Mucosa of stomach (tissue), 1 donor: Measurements from ENCODE around the gene GRIA3.

Experiments
- H3K27me3 ChIP-seq: one replicate; pipeline ENCODE4 v1.7.0; 2013; ENCODE audit warnings: mild to moderate bottlenecking, low read length; ENCODE audit not compliant: control insufficient read depth, insufficient read depth
- H3K36me3 ChIP-seq: one replicate; pipeline ENCODE4 v1.7.0; 2013; ENCODE audit warnings: low read length; ENCODE audit not compliant: control insufficient read depth, insufficient read depth
- H3K4me1 ChIP-seq: one replicate; pipeline ENCODE4 v1.7.0; 2013; ENCODE audit warnings: mild to moderate bottlenecking, low read length; ENCODE audit not compliant: control insufficient read depth, insufficient read depth
- H3K4me3 ChIP-seq: one replicate; pipeline ENCODE4 v1.7.0; 2013; ENCODE audit warnings: low read length
- H3K9ac ChIP-seq: one replicate; pipeline ENCODE4 v1.7.0; 2013; ENCODE audit warnings: mild to moderate bottlenecking, low read length, moderate library complexity
- H3K9me3 ChIP-seq: one replicate; pipeline ENCODE4 v1.7.0; 2013; ENCODE audit warnings: mild to moderate bottlenecking, low read length, moderate library complexity; ENCODE audit not compliant: control insufficient read depth
- donor health status: Pancreatic carcinoma.

Gene GRIA3

DNA sequence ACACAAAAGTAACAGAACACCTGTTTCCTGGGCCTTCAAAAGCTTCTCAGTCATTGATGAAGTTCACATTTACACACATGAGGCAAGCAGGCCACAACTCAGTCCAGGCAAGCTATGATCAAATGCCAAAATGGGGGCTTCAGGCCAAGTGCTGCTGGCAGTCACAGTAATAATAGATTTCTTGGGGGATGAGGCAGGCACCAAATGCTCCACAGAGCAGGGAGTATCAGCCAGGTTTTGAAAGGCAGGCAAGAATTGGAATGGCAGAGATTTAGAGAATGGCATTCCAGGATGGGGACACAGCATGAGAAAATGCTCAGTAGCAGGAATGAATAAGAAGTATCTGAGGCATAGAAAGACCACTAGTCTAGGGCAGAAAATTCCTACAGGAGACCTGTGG, 52.8 kb downstream of the GRIA3 start:
- Histone ChIP-seq H3K4me1 (no peaks in the 10 kb centered on the region), H3K27me3 (no peaks in the 10 kb centered on the region), H3K4me3 (no peak overlapping the region), H3K9ac (no peak overlapping the region), H3K9me3 (no peaks in the 10 kb centered on the region), H3K36me3 (no peaks in the 10 kb centered on the region)

GRCh38 chrX:123237271-123237670, 53.2 kb downstream of the GRIA3 start:
- H3K4me3 ChIP-seq: no peak overlapping the region
- H3K4me1 ChIP-seq: no peaks in the 10 kb centered on the region
- H3K36me3 ChIP-seq: no peaks in the 10 kb centered on the region
- H3K9me3 ChIP-seq: no peaks in the 10 kb centered on the region
- no peak overlapping the region for H3K9ac ChIP-seq
- no peaks in the 10 kb centered on the region for H3K27me3 ChIP-seq

- H3K4me3 ChIP-seq: no peak overlapping the region
Measured at GRCh38 chrX:123254457-123254856, 70.4 kb downstream of the GRIA3 start.

DNA sequence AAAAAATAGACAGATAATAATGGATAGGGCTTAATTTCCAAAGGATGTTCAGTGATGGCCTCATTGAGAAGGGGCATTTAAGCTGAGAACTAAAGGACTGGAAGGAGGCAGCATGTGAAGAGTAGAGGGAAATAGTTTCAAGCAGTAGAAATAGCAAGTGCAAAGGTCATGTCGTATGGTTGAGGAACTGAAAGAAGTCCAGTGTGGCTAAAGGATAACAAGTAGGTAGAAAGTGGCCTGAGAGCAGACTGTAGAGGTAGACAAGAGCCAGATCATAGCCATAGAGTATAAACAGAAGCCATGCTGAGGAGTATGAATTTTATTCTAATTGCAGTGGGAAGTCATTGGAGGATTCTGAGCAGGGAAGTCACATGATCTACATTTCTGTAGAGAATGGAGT, 72.3 kb downstream of the GRIA3 start:
- Histone ChIP-seq H3K4me1 (no peaks in the 10 kb centered on the region), H3K9me3 (no peaks in the 10 kb centered on the region), H3K27me3 (no peaks in the 10 kb centered on the region), H3K9ac (no peak overlapping the region), H3K4me3 (no peak overlapping the region), H3K36me3 (no peaks in the 10 kb centered on the region)

More at GRCh38 chrX:123254457-123254856, 70.4 kb downstream of the GRIA3 start:
- Histone ChIP-seq H3K9ac (no peak overlapping the region), H3K4me1 (no peaks in the 10 kb centered on the region), H3K36me3 (no peaks in the 10 kb centered on the region), H3K27me3 (no peaks in the 10 kb centered on the region), H3K9me3 (no peaks in the 10 kb centered on the region)

GRCh38 chrX:123260920-123261418, 76.9 kb downstream of the GRIA3 start:
- Histone ChIP-seq H3K4me1 (no peaks in the 10 kb centered on the region), H3K27me3 (no peaks in the 10 kb centered on the region), H3K9ac (no peak overlapping the region), H3K4me3 (no peak overlapping the region), H3K9me3 (no peaks in the 10 kb centered on the region), H3K36me3 (no peaks in the 10 kb centered on the region)

GRCh38 chrX:123263270-123263669, 79.2 kb downstream of the GRIA3 start:
- no peaks in the 10 kb centered on the region for H3K9me3 ChIP-seq
- H3K27me3 ChIP-seq: no peaks in the 10 kb centered on the region
- no peak overlapping the region for H3K4me3 ChIP-seq
- H3K4me1 ChIP-seq: no peaks in the 10 kb centered on the region
- no peaks in the 10 kb centered on the region for H3K36me3 ChIP-seq
- H3K9ac ChIP-seq: no peak overlapping the region

DNA sequence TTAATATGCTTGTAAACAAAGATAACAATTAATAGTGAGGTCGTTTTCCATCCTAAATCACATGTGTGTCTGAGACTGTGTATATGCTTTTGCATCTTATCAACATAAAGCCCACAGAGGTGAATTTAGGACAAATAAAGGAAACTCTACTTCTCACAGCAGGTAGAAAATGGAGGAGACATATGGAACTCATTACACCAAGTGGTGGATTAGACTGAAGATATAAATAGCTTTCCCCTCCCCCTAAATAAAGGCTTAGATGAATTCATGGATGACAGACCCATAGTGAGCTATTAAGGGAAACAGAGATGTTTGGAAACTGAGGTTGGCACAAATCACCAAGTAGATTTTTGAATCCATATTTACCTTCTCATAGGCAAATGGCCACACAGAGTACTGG, 79.7 kb downstream of the GRIA3 start:
- Histone ChIP-seq H3K36me3 (no peaks in the 10 kb centered on the region), H3K27me3 (no peaks in the 10 kb centered on the region), H3K4me3 (no peak overlapping the region), H3K4me1 (no peaks in the 10 kb centered on the region), H3K9ac (no peak overlapping the region), H3K9me3 (no peaks in the 10 kb centered on the region)

DNA sequence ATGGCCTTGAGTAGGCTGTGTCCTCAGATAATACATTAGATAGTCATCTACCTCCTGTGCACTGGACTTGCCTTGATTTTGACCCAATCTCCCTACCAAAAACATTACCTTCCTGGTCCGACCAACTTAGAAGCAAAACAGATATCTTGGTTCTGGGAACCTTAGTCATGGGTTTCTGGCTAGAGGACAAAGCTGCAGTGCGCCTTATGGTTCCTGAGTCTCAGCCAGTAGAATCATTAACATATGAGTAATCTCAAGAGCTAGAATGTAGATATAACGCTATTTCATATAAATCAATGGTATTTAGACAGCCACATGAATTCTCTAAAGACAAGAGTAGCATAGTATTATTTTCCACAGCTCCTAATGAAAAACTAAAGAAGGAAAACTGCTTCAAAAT, 83.1 kb downstream of the GRIA3 start:
- Histone ChIP-seq H3K36me3 (no peaks in the 10 kb centered on the region), H3K27me3 (no peaks in the 10 kb centered on the region), H3K4me3 (no peak overlapping the region), H3K4me1 (no peaks in the 10 kb centered on the region), H3K9ac (no peak overlapping the region), H3K9me3 (no peaks in the 10 kb centered on the region)

DNA sequence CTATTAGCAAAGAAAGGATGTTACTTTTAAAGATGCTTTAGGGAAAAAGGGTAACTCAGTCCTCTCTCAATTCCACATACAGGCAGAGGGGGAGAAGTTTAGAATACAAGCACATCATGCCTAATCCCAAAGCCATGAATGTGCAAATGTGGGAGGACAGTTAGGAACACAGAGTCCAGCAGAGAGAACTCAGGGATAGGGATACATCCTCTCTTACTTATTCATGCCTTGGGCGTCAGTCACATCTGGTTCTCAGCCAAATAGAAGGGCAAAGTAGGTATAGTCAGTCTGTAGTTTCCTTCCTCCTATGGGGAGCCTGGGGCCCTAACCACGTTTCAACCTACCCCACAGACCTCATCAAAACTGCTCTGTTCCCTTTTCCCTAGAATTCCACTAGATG, 87.8 kb downstream of the GRIA3 start:
- no peaks in the 10 kb centered on the region for H3K4me1 ChIP-seq
- no peaks in the 10 kb centered on the region for H3K27me3 ChIP-seq

GRCh38 chrX:123272630-123273029, 88.6 kb downstream of the GRIA3 start:
- H3K9ac ChIP-seq: no peak overlapping the region
- no peaks in the 10 kb centered on the region for H3K36me3 ChIP-seq
- no peaks in the 10 kb centered on the region for H3K27me3 ChIP-seq
- H3K9me3 ChIP-seq: no peaks in the 10 kb centered on the region
- H3K4me1 ChIP-seq: no peaks in the 10 kb centered on the region
- H3K4me3 ChIP-seq: no peak overlapping the region

More for the DNA sequence above, 87.8 kb downstream of the GRIA3 start:
- Histone ChIP-seq H3K4me3 (no peak overlapping the region), H3K9ac (no peak overlapping the region), H3K9me3 (no peaks in the 10 kb centered on the region), H3K36me3 (no peaks in the 10 kb centered on the region)

- H3K4me1 ChIP-seq: no peaks in the 10 kb centered on the region
- no peaks in the 10 kb centered on the region for H3K9me3 ChIP-seq
- no peaks in the 10 kb centered on the region for H3K36me3 ChIP-seq
- H3K27me3 ChIP-seq: no peaks in the 10 kb centered on the region
- H3K9ac ChIP-seq: no peak overlapping the region
- no peak overlapping the region for H3K4me3 ChIP-seq
Measured at GRCh38 chrX:123274796-123275195, 90.7 kb downstream of the GRIA3 start.

DNA sequence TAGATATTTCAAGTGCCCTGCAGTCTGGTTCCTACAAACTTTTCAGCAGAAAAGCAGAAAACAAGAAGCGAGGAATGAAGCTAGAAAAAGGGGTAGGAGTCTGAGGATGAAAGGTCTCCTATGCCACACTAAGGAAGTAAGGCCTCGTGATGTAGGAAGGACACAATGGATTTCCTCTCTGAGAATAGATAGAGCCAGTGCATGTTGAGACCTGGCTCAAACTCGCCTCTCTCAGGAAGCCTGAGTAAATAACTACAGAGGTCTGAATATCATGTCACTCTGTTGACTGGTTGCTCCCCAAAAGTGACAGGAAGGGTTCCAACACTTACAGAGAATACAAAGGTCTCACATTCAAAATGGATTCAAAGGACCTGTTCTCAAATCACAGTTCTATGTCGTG, 93.3 kb downstream of the GRIA3 start:
- H3K27me3 ChIP-seq: no peaks in the 10 kb centered on the region

GRCh38 chrX:123277821-123278220, 93.7 kb downstream of the GRIA3 start:
- H3K9me3 ChIP-seq: no peaks in the 10 kb centered on the region
- no peak overlapping the region for H3K9ac ChIP-seq
- H3K36me3 ChIP-seq: no peaks in the 10 kb centered on the region
- no peaks in the 10 kb centered on the region for H3K27me3 ChIP-seq
- H3K4me3 ChIP-seq: no peak overlapping the region
- H3K4me1 ChIP-seq: no peaks in the 10 kb centered on the region

More for the DNA sequence above, 93.3 kb downstream of the GRIA3 start:
- Histone ChIP-seq H3K36me3 (no peaks in the 10 kb centered on the region), H3K9me3 (no peaks in the 10 kb centered on the region), H3K4me3 (no peak overlapping the region), H3K4me1 (no peaks in the 10 kb centered on the region), H3K9ac (no peak overlapping the region)
